ENCODE data around the gene SLC35E3.

GRCh38 chr12:68790952-68791234, 44.9 kb downstream of the SLC35E3 start:
- TF ChIP-seq, protein P1, sequence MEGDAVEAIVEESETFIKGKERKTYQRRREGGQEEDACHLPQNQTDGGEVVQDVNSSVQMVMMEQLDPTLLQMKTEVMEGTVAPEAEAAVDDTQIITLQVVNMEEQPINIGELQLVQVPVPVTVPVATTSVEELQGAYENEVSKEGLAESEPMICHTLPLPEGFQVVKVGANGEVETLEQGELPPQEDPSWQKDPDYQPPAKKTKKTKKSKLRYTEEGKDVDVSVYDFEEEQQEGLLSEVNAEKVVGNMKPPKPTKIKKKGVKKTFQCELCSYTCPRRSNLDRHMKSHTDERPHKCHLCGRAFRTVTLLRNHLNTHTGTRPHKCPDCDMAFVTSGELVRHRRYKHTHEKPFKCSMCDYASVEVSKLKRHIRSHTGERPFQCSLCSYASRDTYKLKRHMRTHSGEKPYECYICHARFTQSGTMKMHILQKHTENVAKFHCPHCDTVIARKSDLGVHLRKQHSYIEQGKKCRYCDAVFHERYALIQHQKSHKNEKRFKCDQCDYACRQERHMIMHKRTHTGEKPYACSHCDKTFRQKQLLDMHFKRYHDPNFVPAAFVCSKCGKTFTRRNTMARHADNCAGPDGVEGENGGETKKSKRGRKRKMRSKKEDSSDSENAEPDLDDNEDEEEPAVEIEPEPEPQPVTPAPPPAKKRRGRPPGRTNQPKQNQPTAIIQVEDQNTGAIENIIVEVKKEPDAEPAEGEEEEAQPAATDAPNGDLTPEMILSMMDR (IDR thresholded peaks at IDR 0.05) = no peak
- no peak for TF ChIP-seq POLR2A (IDR thresholded peaks at IDR 0.05)

All from right lobe of liver (tissue), 4 donors.